ENCODE data around the gene TGFB1.

The TGFB1 gene

DNA sequence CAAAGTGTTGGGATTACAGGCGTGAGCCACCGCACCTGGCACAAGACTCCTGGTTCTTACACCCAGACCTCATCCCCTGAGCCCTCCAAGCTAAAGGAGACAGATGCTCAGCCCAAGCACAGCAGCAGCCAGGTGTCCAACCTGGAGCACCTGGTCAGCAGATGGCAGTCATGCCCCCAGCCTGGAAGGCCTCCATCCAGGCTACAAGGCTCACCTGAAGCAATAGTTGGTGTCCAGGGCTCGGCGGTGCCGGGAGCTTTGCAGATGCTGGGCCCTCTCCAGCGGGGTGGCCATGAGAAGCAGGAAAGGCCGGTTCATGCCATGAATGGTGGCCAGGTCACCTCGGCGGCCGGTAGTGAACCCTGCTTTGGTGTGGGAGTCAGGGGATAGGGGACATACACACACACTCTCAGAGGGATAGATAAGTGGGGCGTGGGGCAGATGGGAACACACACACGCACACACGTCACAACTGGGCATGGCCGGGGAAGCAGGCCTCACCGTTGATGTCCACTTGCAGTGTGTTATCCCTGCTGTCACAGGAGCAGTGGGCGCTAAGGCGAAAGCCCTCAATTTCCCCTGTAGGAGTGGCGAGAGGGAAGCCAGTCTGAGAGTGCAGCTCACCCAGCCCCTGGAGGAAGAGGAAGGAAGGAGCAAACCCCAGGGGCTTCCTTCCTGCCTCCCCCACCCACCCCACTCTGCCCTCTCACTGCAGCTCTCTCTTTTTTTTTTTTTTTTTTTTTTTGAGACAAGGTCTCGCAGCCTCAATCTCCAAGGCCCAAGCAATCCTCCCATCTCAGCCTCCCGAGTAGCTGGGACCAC is 11.8 kb downstream of the TGFB1 start:
- DNase-seq (ENCODE audit: low spot score), result no peak

DNA sequence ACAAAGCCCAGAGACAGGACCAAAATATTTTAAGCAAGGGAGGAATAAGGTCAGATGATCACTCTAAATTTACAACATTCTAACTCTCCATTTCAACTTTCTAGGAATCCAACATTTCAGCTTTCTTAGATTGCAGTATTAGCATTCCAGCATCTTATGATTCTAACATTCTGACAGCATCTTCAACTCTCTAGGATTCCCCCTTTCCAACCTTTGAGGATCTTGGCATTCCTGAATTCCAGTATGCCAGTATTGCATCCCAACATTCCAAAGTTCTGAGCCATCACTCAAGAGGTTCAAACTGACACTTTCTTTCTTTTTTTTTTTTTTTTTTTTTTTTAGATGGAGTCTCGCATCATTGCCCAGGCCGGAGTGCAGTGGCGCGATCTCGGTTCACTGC is 13.8 kb downstream of the TGFB1 start:
- no peak for DNase-seq (ENCODE audit: low spot score)

DNA sequence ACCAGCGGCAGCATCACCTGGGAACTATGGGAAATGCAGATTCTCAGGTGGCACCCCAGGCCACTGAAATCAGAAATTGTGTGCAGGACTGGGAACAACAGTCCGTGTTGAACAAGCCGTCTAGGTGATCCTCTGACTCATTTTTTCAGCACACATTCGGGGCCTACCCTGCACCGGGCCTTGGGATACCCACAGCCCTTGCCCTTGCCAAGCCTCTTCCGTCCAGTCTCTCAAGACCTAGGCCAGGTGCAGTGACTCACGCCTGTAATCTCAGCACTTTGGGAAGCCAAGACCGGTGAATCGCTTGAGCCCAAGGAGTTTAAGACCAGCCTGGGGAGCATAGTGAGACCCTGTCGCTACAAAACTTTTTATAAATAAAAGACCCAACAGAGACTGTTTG is 18.3 kb downstream of the TGFB1 start:
- DNase-seq (ENCODE audit: low spot score), result no peak

DNA sequence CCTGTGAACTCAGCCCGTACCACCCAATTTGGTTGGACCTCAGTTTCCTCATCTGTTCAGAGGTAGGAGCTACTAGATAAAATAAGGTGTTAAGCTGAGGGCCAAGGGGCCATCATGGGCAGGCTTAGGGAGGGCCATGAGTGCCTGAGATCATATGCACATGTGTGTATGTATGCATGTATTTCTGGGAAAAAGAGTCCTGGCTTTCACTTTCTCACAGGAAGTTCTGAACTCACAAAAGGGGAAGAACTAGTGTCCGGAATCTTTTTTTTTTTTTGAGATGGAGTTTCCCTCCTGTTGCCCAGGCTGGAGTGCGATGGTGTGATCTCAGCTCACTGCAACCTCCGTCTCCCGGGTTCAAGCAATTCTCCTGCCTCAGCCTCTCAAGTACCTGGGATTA is 18.9 kb downstream of the TGFB1 start:
- DNase-seq (ENCODE audit: low spot score), result no peak

DNA sequence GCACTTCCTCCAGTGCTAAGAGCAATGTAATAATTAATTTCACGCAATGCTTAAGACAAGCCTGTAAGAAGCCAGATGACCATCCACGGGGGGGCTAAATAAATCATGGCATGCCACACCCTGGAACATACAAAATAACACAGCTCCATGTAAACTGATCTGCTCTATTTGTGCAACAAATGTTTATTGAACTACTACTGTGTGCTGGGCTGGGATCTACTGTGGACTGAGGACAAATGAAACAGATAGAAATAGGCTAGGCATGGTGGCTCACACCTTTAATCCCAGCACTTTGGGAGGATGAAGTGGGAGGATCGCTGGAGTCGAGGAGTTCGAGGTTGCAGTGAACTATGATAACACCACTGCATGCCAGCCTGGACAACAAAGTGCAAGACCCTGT is 21.3 kb downstream of the TGFB1 start:
- no peak for DNase-seq (ENCODE audit: low spot score)

DNA sequence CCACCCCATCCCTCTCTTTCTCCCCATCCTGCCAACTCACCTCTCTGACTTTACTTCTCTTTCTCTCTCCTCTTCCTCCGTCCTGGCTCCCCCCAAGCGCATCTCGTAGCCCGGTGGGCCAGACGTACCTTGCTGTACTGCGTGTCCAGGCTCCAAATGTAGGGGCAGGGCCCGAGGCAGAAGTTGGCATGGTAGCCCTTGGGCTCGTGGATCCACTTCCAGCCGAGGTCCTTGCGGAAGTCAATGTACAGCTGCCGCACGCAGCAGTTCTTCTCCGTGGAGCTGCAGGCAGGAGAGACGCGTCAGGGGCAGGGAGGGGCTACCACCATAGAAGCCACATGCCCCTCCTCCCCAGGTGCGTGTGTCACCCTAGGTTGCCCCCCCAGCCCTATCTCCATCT is 21.7 kb downstream of the TGFB1 start:
- DNase-seq (ENCODE audit: low spot score), result no peak

DNA sequence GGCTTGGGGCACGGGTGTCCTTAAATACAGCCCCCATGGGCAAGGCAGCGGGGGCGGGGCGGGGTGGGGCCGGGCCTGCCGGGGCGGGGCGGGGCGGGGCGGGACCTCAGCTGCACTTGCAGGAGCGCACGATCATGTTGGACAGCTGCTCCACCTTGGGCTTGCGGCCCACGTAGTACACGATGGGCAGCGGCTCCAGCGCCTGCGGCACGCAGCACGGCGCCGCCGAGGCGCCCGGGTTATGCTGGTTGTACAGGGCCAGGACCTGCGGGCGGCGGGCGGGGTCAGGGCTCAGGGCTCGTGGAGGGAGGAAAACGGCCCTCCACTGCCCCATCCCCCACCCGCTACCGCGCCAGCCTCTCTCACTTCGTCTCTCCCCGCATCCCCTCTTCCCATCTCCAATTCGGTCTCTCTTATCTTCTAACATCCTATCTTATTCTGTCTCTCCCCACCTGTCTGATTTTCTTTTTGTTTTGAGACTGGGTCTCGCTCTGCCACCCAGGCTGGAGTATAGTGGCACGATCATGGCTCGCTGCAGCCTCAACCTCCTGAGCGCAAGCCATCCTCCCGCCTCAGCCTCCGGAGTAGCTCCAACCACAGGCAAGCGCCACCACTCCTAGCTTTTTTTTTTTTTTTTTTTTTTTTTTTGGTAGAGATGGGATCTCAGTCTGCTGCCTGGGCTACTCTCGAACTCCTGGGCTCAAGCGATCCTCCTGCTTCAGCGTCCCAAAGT is 22.6 kb downstream of the TGFB1 start:
- DNase-seq (ENCODE audit: low spot score), result no peak

DNA sequence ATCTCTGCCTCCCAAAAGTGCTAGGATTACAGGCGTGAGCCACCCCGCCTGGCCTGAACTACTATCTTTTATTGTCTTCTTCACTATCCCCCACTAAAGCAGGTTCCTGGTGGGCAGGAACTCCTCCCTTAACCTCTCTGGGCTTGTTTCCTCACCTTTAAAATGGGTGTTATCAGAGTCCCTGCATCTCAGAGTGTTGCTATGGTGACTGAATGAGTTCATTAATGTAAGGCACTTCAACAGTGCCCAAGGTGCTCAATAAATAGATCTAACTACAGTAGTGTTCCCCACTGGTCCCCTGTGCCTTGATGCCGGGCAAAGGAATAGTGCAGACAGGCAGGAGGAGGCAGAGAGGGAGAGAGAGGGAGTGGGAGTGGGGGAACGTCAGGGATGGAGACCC is 23.2 kb downstream of the TGFB1 start:
- DNase-seq (ENCODE audit: low spot score), result no peak

DNA sequence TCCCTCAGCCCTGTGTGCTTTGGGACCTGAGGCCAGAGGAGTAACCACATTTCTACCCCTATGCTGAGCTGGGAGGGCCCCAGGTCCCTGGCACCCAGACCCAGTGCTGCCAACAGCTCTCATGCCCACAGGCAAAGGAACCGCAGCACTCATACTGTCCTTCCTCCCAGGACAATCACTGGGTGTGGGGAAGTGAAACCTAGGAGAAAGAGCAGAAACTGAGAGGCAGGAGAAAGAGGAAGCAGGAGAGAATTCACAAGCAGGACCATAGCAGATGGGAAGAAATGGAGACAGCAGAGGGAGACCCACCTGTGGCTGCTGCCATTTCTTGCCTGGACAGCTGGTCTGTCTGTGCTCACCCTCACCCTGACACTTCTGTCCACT is 24.9 kb downstream of the TGFB1 start:
- no peak for DNase-seq (ENCODE audit: low spot score)

DNA sequence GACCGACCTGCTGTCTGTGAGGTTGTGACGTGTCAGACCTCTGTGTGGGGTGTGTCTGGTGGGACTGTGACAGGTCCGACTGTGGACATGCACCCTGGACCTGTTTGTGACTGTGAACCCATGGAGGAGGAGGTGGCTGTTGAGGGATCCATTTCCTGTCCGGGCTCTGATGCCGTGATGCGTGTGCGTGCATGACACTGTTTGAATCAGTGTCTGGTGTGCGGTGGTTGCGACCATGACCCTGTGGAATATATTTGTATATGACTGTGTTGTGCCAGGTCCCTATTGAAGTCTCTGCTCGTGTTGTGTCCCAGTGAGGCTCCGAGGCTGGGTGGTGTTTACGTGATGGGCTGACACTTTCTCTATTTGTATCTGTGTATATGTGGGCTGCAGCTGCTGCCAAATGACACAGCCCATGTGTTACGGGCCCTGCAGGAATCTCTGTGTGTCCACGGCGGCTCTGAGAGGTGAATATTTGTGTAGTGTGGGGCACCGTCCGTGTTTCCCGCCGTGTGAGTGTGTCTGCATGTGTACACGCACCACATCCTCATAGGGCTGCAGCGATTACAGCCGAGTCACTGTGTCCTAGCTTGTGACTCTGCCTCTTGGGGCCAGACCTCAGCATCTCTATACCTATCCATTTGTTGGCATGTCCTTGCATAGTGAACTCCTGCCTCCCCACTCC is 25.4 kb downstream of the TGFB1 start:
- no peak for DNase-seq (ENCODE audit: low spot score)

DNA sequence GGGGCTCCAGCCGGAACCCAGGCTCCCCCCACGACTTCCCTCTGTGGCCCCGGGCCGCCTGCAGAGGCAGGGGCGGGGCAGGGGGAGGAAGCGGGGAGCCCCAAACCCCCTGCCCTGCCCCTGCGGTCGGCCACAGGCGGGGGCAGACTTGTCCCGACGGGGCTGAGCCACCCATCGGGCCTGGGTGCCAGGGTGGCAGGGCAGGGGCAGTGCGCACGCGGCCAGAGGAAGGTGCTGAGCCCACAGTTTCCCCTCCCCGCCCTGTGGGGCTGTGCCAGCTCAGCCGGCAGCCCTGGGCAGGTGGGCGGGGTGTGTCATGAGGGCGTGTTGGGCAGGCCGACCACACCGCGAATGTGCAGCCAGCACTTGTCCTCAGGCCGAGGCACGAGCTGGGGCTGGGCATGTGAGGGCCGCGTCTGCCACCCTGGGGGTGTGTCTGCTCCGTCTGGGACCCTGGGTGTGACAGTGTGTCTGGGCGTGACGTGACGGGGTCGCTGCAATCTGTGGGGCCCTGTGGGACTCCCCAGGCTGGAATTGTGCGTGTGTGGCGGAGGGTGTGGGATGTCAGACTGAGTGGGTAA is 26.1 kb downstream of the TGFB1 start:
- no peak for DNase-seq (ENCODE audit: low spot score)

DNA sequence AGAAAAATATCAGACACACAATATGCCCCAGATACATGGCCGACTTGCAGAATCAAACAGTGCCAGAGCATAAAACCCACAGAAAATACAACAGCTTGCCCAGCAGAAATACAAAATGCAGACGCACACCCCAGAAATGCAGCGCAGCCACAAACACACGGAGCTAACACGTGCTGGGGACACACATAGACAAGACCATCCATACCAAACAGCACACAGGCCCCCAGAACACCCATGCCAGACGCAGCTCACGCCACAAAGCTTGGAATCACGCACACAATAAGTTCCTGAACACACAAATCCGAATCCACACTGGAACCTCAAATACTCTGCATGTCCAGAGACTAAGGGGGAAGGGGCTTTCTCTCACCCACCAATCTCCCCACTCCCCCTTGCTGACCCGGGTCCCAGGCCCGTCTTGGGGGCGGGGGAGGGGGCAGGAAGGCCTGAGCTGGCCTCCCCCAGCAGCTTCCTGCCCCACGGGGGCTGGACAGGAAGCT is 26.6 kb downstream of the TGFB1 start:
- DNase-seq (ENCODE audit: low spot score), result no peak

DNA sequence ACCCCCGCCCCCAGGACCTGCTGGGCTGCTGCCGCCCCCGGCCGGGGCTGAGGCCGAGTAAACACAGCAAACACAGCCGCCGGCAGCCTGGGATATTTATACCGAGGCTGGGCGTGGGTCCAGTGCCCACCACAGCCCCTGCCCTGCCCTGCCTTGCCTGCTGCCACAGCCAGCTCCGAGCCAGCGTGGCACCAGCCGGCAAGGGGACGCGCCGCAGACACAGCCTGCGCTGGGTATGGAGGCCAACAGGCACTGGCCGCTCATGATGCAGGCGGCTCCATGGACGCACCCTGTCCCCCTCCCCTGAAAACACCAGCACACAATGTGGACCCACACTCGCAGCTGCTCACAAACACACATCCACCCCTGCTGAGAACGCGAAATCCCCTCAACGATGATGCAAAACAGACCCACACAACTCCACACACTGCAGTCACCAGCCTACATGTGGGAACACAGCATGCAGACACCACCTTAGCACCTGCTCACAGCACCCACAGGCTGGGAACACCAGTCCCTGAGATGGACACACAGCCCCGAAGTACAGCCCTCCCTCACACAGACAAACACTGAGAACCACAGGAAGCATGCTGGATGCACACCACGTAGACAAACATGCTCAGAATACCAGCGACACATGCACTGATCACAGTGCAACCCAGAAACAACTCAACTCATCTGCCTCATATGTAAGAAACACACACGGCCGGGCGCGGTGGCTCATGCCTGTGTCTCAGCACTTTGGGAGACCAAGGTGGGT is 27.6 kb downstream of the TGFB1 start:
- DNase-seq (ENCODE audit: low spot score), result no peak

DNA sequence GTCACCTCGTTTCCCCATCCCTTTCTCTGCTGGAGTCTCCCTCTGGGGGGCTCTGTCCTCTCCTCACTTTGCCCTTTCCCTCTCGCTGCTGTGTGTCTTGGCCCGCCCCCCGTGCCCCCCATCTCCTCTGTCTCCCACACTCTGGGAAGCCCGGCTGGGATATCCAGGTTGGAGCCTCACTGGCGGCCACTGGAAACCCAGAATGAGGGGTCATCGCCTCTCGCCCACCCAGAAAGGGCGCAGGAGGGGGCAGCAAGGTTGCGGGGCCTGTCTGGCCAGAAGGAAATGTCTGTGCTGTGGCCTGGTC is 28.1 kb downstream of the TGFB1 start:
- no peak for DNase-seq (ENCODE audit: low spot score)

DNA sequence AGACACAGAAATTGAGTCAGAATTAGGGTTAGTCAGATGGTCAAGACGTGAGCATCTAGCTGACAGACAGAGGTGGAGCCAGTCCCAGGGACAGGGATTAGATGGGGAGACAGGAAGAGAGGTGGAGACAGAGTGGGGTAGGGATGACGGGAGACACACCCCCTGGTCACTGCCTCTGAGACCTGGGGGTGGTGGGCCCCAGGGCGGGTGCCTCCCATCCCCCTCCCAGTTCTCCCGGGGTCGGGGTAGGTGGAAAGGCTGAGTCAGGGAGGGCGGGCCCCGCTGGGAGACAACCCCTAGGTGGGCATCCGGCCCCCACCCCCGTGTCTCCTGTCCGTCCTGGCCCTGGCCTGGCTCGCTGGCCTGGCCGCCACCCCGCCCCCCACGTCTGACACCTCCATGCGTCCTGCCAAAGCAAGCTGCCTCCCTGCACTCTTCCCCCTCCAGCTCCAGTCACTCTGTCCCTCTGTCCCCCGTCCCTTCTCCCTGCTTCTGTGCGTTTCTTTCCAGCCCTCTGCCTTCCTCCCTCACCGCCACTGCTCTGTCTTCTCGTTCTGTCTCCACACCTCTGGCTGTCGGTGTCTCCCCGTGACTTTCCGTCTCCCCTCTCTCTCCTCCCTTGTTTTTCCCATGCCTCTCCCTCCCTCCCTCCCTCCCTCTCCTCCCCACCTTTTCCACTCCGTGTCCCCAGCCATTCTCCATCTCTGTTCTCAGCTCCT is 28.6 kb downstream of the TGFB1 start:
- DNase-seq (ENCODE audit: low spot score), result no peak

DNA sequence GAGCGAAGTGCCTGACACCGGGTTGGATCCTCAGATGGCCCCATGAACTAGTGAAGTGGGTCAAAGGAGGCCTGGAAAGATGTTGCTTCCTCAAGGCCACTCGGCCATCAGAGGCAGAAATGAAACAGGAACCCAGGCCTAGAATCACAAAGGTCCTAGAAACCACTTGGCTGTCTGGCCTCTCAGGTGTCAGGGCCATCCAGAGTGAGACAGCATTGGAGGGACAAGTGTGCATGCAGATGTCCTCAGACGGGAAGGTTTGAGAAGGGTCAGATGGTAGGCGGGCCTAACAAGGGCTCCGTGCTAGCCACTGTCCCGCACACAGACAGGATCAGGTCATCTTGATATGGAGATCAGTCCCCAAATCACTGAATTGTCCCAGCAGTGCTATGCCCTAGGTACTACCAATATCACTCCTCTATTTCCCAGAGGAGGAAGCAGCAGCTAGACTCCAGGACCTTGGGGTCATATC is 29.5 kb downstream of the TGFB1 start:
- no peak for DNase-seq (ENCODE audit: low spot score)

DNA sequence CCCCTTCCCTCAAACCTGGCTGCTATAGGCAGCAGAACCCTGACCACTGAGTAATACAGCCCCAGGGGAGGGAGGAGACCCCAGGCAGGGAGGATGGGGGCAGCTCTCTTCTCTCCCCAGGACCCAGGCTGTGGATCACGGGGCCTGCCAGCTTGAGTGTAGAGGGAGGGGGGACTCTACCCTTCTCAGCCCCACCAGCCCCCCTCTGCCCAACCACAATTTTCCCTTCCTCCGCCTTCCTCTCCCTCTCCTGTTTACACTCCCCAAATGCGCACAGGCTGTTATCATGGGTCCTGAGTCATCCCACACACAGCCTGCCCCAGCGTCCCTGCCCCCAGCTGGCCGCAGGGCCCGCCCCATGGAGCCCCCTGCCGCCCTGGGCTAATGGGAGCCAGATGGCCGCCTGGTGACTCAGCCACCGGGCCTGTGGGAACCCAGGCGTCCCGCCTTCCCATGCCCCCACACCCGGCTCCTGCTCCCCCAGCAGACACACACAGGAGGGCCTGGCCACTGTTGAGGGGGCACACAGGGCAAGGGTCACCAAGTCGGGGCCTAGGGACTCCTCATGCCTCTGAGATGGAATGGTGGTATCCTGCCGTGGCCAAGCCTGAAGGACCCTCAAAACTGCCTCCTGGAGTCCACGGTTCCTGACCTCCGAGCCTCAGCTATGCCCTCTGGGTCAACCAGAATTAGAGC is 30.1 kb downstream of the TGFB1 start:
- peak; percentile 62 for DNase-seq (ENCODE audit: low spot score)

DNA sequence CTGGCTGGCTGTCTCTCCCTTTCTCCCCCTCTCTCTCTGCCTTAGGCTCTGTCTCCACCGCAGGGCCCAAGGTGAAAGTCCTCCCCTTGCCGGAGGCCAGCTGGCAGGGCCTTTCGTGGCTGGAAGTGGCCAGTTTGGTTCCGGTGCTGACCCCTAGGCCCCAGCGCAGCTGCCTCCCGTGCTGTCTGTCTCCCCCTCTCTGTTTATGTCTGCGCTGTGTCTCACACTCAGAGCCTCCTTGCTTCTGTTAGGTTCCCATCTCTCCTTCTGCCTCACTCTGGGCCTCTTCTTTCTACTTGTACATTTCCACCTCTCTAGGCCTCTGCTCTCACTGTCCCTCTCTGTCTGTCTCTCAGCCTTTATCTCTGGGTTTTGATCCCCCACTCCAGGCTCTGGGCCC is 30.7 kb downstream of the TGFB1 start:
- DNase-seq (ENCODE audit: low spot score), result no peak

DNA sequence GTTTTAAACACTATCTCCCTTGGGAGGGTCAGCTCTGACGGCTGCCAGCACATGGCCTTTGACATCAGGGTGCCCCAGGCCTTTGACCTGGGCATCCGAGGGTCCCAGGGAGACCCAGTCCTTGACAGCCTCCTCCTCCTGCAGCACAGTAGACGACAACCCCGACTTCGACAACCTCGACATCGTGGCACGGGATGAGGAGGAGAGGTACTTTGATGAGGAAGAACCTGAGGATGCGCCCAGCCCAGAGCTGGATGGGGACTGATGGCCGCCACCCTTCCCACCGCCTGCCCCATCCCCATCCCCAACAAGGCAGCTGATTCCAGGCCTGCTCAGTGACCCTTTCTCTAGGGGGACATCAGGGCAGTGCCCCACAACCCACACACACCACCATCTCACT is 31.3 kb downstream of the TGFB1 start:
- no peak for DNase-seq (ENCODE audit: low spot score)

DNA sequence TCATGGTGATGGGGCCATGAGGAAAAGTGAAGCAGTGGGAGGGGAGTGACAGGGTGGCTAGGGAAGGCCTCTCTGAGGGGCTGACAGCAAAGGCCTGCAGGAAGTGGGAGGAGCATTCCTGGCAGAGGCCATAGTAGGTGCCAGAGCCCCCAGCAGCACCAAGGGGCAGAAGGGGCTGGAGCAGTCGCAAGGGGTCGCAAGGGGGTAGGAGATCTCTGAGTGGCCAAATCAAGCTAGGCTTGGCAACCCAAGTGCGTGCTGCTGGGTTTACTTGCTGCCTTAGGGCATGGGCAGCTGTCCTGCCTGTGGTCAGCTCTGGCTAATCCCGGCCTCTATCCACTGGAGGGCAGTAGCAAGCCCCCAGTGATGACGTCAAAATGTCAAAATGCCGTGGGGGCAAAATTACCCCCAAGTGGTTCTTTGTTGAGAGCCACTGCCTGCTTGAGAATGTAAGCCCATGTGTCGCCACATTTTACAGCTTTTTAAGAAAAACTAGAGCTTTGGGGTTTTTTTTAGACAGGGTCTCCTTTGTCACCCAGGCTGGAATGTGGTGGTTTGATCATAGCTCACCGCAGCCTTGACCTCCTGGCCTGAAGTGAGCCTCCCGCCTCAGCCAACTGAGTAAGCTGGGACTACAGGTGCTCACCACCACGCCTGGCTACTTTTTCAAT is 32.0 kb downstream of the TGFB1 start:
- DNase-seq (ENCODE audit: low spot score), result peak; percentile 28
